WI38 (cell line): ENCODE data around the gene OR10R2.

Experiments used
- H3K4me3 ChIP-seq: 2 replicates; pipeline ENCODE4 v1.5.1; 2011; ENCODE audit warnings: low read depth, mild to moderate bottlenecking, control low read depth, low read length
- TF ChIP-seq, protein P1 (sequence below): IDR thresholded peaks from 2 replicates; pipeline ENCODE4 v1.5.1; 2012; ENCODE audit warnings: low read depth, mild to moderate bottlenecking, control low read depth, low read length

The OR10R2 gene

DNA sequence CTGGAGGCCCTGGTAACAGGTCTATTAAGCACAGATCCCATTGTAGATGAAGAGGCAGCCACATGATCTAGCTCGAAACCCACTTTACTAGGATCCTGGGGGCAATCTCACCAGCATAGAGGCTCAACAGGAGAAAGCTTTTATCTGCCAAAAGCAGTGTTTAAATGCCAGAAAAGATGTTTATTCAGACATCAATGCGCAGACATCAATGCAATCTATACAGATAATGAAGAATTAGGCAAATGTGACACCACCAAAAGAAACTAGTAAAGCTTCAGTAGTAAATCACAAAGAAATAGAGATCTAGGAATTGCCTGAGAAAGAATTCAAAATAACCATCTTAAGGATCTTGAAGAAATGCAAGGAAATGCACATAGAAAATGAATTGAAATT, 49.6 kb downstream of the OR10R2 start:
- H3K4me3 ChIP-seq: no peak overlapping the region
- TF ChIP-seq, protein P1, sequence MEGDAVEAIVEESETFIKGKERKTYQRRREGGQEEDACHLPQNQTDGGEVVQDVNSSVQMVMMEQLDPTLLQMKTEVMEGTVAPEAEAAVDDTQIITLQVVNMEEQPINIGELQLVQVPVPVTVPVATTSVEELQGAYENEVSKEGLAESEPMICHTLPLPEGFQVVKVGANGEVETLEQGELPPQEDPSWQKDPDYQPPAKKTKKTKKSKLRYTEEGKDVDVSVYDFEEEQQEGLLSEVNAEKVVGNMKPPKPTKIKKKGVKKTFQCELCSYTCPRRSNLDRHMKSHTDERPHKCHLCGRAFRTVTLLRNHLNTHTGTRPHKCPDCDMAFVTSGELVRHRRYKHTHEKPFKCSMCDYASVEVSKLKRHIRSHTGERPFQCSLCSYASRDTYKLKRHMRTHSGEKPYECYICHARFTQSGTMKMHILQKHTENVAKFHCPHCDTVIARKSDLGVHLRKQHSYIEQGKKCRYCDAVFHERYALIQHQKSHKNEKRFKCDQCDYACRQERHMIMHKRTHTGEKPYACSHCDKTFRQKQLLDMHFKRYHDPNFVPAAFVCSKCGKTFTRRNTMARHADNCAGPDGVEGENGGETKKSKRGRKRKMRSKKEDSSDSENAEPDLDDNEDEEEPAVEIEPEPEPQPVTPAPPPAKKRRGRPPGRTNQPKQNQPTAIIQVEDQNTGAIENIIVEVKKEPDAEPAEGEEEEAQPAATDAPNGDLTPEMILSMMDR: no peak

DNA sequence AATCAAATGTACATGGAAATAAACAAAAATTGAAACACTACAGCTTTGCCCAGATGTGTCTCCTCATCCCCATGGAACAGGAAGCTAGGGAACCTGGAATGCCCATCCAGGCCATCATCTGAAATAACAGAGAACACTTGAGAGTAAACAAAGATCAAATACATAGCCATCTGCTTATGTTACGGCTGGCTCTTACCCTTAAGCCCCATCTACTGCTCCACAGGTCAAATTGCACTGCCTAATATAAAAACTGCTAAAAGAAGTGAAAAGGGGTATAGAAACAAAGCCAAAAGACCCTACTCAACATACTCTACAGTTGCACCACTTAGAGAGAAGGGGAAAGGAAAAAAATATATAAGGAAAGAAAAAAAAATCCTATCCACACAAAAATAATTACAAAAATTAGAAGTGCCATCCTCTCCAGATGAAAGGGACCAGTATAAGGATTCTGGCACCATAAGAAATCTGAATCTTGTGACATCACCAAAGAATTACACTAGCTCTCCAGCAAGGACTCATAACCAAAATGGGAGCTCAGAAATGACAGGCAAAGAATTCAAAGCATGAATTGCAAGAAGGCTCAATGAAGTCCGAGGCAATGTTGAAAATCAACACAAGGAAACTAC, 55.3 kb downstream of the OR10R2 start:
- H3K4me3 ChIP-seq: no peak overlapping the region
- TF ChIP-seq, protein P1: 0 out of 2 replicates have a peak, but pooled peaks have one; percentile 12
